ENCODE results near the gene RASD1.
"Not testable (repeated sequence)": the region's sequence is repeated elsewhere in the genome, so short reads cannot be mapped to it uniquely, and the experiment has no call there.

The RASD1 gene

DNA sequence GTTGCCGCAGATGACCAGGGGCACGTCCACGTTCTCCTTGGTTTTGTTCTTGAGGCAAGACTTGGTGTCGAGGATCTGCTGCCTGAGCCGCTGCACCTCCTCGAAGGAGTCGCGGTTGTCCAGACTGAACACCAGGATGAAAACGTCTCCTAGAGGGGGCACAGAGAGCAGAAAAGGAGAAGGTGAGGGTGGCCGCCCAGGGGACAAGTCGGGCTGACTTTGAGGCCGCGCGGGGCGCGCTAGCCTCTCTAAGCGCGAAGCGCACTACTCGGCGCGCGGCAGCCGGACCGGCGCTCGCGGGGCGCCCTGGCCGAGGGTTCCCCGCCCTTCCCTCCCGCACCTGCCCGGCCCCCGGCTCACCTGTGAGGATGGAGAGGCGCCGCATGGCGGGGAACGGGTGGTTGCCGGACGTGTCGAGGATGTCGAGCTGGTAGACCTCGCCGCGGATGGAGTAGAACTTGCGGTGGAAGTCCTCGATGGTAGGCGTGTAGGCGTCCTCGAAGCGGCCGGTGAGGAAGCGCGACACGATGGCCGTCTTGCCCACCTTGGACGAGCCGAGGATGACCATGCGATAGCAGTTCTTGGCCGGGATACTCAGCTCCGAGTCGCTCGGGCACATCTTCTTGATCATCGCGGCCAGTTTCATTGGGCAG is 533 bp downstream of the RASD1 start:
- peak; percentile 18 for DNase-seq

DNA sequence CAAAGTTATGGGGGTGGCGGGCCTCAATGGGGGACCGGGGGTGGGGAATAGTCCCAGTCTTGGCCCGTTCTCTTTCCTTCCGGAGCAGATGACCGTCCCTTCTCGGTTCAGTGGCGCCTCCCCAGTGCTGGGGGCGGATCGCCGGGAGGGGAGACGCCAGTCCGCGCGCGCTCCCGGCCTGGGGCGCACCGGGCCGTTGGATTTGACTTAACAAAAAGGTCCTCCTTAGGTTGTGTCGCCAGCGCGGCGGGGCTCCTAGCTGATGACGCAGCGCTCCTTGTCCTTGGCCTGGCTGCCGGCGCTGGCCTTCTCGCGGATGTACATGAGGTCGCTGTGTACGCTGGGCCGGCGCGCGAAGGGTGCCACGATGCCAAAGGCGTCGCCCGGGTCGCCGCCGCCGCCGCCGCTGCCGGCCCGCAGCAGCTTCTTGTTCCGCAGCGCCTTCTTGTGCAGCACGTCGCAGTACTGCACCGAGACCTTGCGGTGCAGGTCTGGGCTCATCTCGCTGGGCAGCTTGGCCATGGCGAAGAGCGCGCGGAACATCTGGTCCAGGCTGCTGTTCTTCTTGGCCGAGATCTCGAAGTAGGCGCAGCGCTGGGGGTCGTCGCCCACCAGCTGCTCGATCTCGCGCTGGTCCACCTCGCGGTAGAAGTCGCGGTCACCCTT is 1.2 kb downstream of the RASD1 start:
- no peak for DNase-seq

DNA sequence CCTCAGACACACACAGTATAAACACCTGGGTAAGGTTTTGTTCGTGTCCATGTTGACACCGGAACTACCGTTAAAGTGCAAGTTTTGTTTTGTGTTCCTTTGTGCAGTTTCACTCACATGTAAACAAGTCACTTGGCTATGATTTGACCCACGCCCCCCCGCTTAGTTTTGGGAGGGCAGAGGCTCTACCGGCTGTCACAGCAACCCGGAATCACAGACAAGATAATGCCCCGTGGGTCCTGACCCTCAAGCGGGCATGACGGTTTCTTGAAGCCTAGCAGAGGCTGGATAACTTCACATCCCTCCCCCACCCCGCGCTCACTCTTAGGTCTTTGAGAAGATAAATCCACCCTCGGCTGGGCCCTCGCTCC is 1.7 kb downstream of the RASD1 start:
- DNase-seq = no peak

DNA sequence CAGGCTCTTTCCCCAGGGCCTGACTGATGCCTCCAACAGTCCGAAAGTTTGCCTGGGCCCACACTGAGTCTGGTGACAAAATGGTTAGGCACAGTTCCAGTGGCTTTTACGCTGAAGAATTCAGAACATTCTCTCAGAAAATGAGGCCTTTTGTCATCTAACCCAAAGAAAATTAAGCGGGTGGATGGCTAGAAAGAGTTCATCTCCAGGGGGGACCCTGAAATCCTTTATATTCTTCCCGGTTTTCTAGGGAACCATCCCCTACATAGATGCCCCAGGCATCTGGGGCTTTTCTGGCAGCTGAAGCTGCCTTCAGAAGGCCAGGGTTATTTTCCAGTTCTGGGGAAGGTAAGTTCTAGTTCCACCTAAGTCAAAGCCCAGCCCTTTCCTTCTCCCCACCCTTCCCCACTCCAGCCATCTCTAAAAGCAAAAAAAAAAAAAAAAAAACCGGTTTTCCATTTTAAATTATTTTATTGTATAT is 2.2 kb downstream of the RASD1 start:
- DNase-seq = no peak

DNA sequence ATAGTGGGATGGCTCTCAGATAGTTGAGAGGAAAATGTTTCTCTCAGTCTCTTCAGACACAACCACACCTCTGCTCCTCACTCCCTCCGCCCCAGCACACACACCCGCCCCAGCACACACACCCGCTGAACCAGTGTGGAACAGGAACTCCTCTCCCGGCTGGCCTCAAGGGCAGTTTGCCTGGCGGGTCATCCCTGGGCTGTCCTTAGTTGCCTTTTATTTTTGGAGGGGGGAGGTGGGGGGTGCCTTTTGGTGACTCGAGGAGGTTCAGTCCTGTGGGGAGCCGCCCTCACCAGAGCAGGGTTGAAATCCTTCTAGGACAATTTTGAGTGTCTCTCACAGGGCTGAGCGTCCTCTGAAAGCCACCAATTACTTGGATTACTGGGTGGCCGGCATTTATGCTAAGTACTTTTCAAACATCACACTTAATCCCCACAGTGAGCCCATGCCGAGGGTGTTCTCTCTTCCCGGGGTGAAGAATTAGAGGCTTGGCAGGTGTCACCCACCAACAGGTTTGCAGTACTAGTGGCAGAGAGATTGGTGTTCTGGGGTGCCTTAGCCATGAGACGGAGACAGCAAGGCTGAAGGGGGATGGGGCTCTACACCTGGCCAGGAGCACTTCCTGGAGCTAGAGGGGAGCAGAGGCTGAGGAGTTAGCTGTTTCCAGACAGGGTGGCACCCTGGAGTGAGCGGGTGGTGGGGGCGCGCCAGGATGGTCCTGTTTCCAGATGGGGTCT is 2.8 kb downstream of the RASD1 start:
- DNase-seq = no peak

DNA sequence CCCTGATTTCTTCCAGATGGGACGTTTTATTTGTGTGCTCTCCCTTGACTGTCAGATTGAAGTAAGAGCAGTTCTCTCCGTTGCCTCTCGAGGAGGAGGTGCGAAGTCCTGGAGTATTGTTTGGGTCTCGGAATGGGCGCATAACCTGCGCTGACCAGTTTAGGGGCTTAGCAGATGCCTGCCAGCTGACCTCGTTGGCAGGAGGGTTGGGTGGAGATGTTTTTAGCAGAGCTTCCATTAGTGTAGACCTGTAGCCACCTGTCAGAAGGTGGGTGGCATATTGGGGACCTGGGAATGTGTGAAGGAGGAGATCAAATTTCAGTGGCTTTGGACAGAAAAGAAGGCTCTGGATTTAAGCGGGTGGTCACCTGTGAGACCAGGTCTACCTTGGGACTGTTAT is 3.6 kb downstream of the RASD1 start:
- DNase-seq = no peak

DNA sequence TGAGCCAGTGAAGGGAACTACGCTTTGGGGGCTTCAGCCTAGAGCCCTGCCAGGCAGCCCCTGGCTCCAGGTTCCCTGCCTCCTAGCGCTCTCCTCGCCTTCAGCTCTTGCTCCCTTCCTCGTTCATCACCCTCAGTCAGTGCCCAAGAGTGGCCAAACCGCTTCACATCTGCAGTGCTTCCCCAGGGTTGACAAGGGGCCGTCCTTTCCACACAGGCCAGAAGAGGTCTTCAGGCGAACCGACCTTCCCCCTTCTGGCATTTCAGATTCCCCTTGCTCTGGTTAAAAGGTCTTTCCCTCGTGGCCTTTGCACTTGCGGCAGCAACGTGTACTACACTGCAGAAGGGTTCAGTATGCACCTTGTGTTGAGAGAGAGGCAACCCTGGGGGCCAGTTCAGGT is 4.1 kb downstream of the RASD1 start:
- no peak for DNase-seq

DNA sequence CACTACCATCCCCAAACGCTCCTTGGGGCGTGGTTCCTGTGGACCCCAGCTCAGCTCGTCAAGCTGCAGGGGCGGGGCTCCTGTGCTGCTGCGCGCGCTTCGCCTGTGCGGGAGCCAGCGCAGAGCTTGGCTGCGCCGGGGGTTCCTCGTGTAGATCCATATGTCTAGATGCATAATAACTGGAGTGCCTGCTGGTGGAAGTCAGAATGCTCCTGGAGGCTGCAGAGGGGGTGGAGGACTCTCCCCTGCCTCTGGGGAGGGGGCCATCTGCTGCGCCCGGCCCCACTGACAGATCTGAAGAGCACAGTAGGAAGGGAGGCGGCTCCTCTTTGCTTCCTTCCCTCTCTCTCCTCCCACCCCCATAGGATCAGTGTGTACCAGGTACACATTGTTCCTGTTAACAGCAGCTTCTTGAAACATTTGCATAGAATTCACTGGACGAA is 4.6 kb downstream of the RASD1 start:
- no peak for DNase-seq

DNA sequence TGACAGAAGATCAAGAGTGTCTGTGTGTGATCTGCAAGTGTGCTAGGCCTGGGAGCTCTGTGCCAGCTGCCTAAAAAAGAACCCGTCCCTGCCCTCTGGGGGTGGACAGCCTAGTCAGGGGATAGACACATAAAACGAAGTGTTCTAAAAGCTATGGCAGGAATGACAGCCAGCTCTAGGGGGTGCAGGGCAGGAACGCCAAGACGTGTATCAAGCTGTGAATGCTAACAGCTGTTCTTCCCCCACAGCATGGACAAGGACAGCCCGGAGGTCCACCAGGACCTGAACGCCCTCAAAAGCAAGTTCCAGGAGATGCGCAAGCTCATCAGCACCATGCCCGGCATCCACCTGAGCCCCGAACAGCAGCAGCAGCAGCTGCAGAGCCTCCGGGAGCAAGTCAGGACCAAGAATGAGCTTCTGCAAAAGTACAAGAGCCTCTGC is 5.1 kb downstream of the RASD1 start:
- DNase-seq = no peak

DNA sequence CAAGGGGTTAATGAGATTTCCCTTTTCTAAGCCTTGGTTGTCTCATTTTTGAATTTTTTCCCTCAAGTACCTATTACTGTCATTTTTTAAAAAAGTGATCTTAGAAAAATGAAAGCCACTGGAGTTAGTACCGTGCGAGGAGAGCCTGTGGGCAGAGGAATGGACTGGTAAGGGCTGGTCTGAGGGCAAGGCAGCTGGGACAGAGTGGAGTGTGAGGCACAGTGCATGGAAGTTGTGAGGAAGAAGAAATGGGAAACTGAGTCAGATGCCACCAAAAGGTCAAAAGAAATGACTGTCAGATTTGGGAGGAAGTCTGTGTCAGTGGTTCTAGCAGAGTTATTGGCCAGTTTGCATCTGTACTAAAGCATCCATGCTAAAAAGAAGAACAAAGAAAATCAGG is 8.2 kb downstream of the RASD1 start:
- DNase-seq = no peak

DNA sequence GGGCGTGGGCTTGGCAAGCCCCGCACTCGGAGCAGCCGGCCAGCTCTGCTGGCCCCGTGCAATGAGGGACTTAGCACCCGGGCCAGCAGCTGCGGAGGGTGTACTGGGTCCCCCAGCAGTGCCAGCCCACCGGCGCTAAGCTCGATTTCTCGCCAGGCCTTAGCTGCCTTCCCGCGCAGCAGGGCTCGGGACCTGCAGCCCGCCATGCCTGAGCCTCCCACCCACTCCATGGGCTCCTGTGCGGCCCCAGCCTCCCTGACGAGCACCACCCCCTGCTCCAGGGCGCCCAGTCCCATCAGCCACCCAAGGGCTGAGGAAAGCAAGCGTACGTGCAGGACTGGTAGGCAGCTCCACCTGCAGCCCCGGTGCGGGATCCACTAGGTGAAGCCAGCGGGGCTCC is 9.8 kb downstream of the RASD1 start:
- DNase-seq = not testable (repeated sequence)

DNA sequence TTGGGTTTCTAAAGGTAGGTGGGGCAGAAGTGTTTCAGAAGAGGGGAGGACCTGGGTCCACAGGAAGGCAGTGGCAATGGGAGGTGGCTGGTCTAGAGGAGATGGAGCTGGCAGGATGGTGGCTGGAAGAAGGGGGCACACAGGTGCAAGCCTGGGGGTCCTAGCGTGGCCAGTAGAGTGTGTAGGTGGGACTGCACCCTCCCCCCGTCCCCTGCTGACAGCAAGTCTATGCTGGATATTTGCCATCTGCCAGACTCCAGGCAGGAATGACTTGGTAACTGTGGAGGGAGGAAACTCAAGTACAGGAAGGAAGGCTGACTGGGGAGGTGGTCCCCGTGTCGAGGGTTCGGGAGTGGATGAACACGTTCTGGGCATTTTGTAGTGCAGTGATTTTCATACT is 10.8 kb downstream of the RASD1 start:
- DNase-seq = no peak

DNA sequence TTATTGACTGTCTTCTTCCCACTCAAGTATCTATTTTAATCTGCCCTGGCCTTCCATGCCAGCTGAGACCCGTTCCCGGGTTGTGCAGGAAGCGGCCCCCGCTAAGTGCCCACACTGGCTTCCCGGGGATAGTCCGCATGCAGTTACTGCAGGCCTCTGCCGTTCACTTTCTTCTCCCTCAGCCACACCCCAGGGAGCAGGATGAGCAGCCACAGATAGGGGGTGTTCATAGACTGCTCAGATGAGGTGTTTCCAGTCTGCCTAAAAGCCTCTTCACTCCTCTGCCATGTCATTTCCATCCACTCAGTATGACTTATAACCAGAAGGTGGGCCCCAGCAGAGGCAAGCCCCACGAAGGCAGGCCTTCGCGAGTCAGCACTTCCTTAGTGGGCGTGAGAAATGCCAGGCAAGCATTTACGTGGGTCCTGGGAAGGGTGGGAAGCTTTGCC is 11.7 kb downstream of the RASD1 start:
- DNase-seq = no peak

DNA sequence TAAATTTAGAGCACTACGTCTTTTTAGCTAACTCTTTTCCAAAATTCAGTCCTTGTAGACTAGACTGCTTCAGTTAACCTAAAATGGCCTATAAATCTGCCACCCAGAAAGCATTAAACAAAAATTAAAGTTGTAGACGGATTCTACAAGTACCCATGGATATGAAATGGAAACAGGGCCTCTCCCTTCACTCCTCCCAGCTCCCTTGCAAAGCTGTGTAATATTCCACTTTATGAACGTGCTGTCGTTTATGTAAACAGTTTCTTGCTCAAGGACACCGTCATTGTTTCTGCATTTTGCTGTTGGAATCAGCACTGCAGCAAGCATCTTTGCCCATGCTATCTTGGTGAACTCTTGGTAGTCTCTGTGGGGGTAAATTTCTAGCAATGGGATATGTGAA is 14.3 kb downstream of the RASD1 start:
- DNase-seq = no peak

DNA sequence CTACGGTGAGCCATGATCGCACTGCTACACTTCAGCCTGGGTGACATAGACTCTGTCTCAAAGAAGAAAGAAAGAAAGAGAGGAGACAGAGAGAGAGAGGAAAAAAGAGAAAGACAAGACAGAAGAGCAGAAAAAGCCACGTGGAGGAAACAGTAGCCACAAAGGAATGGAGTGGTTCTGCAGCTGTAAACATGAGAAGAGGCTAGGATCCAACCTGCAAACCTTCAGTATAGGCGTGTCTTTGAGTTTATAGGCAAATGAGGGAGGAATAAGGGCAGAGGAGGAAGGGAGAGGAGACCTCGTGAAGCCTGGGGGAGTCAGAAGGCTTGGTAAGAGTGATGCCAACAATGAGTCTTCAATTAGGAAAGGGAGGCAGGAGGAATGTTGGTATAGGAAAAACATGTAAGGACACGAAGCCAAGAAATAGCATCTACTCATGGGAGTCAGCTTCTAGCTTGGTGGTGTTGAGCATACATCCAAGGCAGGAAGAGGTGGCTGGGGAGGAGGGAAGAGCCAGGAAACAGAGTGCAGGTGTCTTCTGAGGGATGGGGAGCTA is 15.5 kb downstream of the RASD1 start:
- DNase-seq = no peak

DNA sequence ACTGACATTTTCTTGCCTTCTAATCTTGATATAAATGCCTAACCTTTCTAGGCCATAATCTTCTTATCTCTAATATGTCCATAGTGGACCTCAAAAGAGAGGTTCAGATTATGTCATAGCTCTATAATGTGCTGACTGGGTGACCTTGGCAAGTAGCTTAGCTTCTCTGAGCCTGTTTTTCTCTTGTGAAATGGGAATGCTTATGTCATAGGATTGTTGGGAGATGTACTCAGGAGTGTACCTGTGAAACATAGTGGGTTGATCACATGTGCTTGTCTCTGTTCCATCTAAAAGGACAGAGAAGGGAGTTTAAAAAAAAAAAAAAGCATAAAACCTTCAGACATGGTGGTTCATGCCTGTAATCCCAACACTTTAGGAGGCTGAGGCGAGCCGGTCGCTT is 17.0 kb downstream of the RASD1 start:
- DNase-seq = no peak

DNA sequence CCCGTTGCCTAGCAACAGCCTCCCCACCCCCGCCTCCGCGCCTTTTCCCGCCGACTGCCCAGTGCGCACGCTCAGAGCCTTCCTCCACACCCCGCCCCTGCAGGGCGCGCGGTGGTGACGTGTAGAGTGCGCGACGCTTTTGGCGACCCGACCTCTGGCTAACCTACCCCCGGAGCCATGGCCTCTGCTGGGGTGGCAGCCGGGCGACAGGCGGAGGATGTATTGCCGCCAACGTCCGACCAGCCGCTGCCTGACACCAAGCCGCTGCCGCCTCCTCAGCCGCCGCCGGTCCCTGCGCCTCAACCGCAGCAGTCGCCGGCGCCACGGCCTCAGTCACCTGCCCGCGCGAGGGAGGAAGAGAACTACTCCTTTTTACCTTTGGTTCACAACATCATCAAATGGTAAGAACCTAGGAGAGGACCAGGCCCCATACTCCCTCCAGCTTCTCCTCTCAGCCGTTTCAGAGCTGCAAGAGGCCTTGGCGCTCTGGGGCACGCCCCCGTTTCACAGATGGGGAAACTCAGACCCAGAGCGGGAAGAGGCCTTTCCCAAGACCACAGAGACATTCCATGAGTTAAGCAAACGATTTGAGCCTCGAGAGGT is 19.2 kb downstream of the RASD1 start, which contains the start of gene MED9:
MED9 (plus strand) TSS at position 136 of the 603 bp plus-strand sequence; CDS start at position 178, 42 bp downstream.
- DNase-seq = peak; percentile 94

DNA sequence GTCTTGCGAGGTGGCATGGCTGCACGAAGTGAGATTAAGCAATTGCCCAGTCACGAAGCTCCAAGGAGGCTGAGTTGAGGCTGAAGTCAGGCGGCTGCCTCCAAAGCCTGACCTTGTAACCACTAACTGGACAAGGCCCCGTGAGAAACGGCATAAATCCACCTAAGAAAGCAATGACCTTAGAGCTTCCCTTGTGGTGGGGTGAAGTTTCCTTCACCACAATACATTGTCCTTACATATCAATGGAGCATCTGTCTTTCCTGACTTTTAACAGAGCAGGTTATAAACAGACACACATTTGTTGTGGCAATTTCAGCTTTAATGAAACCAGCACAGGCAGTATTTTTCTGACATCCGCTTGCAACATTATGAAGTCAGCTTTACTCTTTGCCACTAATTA is 21.9 kb downstream of the RASD1 start:
- no peak for DNase-seq

DNA sequence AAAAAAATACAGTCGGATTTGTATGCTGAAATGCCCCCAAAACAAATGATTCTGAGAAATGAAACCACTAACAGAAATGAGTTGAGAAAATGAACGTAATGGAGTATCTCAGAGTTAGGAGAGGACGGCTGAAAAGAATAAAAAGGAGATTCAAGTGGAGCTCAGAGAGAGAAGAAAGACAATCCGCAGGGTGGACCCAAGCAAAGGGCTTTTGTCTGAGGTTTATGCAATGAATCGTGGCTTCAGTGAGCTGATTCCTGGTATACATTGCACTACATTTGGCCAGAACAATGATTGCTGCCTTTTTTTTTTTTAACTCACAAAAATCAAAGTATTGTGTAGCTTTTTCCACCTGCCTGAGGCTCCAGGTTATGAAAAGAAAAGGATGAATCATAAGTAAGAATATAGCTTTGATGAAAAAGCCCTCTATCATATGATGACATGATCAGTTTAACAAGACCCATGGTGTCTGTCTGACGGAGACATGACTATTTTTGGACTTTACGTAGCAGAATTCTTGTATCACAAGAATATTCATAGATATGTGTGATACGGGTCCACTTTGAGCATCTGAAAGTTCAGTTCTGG is 23.8 kb downstream of the RASD1 start:
- DNase-seq = no peak

DNA sequence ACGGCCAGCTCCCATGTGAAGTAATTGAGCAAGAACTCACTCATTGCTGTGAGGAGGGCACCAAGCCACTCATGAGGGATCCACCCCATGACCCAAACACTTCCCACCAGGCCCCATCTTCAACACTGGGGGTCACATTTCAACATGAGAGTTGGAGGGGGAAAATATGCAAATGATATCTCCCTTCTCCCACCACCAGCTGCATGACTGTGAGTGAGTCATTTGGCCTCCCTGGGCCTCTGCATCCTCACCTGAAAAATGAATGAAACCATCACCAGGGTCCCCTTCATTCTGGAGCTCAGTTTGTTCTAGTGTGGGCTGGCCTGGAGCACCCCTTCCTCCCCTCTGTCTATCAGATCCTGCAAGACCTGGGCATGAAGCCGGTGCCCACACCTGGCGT is 26.2 kb downstream of the RASD1 start:
- DNase-seq = no peak

DNA sequence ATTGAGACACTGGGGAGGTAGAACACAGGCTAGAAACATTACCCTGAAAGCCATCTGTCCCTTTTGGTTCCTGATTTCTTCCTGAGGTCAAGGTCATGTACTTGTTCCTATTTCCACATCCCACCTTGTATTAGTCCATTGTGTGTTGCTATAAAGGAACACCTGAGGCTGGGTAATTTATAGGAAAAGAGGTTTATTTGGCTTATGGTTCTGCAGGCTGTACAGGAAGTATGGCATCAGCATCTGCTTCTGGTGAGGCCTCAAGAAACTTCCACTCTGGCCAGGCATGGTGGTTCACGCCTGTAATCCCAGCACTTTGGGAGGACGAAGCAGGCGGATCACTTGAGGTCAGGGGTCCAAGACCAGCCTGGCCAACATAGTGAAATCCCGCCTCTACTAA is 26.8 kb downstream of the RASD1 start:
- DNase-seq = no peak

DNA sequence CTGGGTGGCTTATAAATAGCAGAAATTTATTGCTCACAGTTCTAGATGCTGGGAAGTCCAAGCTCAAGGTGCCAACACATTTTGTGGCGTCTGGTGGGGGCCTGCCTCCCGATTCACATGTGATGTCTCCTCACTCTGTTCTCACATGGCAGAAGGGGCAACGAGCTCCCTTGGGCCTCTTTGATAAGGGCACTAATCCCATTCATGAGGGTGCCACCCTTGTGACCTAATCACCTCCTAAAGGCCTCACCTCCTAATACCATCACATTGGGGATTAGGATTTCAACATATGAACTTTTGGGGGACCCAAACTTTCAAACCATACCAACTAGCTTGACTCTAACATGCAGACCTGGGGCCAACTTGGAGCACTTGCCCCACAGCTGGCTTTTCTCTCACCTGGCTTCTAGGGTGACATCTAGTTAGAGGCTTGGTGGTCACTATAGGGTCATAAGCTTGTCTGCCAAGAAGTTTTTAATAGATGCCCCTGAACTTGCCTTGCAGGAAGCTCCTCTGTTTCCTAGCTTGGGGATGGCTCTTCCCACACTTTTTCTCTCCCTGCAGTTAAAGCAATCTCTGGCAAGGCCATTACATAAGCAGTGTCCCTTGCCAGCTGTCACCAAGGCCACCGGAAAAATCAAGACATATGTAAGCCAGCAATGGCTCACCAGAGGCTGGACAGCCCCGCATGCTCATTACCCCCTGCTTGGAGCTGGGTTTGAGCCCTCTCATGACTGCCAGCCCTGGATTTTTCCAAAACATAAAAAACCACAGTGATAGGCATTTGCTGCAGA is 27.8 kb downstream of the RASD1 start:
- DNase-seq = no peak
